ENCODE results near the gene IFFO2. TPM values are rescaled to one million over a fixed set of nuclear protein-coding genes. Genes with fewer than 3 reads are reported as not detected.

Gene IFFO2
- total RNA-seq, 1 donor from 2014 or later: 4.1 TPM

DNA sequence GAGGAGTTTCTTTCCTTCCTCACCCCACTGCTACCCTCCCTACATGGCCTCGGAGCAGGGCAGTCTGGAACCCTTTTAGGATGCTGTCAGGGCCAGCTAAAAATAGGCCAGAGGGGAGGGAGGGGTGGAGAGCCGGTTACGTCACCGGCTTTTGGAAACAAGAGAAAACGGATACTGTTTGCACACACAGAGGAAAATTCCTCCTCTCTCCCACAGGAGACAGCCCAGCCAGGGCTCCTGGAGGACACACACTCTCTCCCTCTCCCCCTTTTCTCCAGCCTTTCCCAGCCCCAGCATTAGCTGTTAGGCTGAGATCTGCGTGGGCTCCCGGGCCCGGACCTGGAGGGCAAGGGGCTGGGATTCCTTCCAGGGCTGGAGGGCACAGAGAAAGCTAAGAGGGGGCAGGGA lies 34.2 kb downstream of the IFFO2 start:
- ATAC-seq (peak; percentile 88), DNase-seq (ENCODE audit: low spot score) (peak; percentile 76)

DNA sequence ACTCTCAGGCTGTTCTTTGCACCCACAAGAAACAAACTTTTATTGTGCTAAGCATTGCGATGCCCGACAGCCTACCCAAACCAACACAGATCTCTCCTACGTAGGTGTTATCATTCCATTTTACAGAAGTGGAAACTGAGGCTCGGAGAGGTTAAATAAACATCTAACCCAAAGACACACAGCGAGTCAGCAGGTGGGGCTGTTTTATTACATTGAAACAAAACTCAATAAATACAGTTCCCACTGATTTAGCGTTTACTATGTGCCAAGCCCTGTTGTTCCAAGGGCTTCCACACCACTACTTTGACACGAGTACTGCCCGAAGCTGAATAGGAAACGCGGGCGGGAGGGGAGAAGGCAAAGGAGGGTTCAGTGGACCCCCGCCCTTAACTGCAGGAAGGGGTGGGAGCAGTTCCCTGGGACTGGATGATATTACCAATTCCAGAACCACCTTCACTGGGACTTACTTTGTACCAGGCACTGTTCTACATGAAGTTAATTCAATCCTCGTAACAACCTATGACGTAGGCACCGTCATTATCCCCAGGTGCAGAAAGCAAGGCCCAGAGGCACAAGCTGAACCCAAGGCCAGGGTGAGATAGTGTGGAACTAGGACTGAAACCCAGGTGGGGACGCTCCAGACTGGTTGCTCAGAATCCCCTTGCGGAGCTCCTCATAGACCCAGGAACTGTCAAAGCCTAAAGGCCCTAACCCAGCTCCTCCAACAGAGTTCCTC lies 34.8 kb downstream of the IFFO2 start:
- ATAC-seq (no peak), DNase-seq (ENCODE audit: low spot score) (no peak)

DNA sequence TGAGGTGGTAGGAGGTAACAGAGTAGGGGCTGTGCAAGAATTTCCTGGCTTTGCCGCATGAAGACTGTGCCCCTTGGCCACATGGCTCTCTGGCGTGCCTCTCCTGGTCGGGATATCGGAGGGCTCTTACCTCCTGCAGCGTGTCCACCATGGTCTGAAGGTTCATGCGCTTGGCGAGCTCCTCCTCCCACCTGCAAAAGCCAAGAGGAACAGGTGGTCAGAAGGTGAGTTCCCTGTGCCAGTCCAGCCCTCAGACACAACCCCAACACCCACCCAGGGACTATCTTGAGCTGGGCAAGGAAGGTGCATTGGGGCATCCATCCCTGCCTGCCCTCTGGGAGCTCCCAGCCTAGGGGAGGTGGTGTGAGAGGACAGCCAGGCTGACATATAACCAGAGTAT lies 35.5 kb downstream of the IFFO2 start:
- no peak for DNase-seq (ENCODE audit: low spot score)

DNA sequence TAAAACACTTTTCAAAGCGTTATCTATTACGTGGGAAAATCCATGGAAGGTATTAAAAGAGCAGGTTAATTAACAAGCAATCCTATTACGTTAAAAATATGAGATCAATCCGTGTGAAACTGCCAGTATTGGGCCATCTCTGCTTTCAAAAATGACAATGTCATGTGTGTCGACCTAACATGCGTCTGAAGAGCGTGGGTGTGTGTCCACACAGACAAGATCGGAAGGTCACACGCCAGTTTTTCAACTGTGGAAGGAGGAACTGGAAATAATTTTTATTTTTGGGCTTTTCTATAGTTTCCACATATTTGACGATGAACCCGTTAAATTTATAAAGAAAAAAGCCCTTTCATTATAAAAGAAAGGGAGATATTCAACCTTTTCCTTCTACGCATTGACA lies 36.5 kb downstream of the IFFO2 start:
- no peak for ATAC-seq
- DNase-seq (ENCODE audit: low spot score): no peak

More for the DNA sequence above, 35.5 kb downstream of the IFFO2 start:
- ATAC-seq: no peak

- ATAC-seq (no peak), DNase-seq (ENCODE audit: low spot score) (no peak)
These were observed 37.1 kb downstream of the IFFO2 start for GRCh38 chr1:18919197-18919905.

DNA sequence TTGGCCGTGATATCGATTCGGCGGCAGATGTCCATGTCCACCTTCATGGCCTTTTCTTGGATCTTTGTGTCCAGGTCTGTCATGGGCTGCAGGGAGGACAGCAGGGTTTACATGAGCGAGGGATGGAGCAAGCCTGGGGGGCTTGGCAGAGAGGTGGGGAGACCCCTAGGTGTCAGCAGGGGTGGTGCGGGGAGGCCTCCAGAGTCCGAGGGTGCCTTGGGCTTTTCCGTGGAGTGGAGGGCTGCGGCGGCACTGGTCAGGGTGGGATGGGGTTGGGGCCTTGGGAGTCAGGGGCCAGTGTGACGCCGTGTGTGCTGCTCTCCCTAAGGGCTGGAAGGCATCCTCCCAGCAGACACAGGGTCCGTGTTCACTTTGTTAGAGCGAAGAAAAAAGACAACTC lies 38.1 kb downstream of the IFFO2 start:
- DNase-seq (ENCODE audit: low spot score): no peak
- no peak for ATAC-seq

- ATAC-seq (no peak), DNase-seq (ENCODE audit: low spot score) (no peak)
These were observed 39.2 kb downstream of the IFFO2 start for GRCh38 chr1:18917071-18917799.

DNA sequence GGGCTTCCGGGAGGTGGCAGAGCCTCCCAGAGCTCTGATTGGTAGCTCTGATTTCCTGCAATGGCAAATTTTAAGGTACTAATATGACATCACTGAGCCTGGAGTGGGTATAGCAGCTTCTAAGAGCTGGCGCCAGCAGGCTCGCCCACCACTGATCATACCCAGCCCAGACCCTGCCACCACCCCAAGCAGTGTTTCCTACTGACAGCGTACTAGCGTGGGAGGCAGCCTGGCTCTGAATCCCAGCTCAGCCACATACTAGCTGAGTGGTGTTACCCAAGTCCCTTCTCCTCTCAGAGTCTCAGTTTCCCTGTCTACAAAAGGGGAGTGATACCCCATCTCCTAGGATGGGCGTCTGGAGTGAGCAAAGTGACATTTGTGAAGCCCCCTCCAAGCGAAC lies 41.1 kb downstream of the IFFO2 start:
- no peak for DNase-seq (ENCODE audit: low spot score)
- ATAC-seq: no peak

DNA sequence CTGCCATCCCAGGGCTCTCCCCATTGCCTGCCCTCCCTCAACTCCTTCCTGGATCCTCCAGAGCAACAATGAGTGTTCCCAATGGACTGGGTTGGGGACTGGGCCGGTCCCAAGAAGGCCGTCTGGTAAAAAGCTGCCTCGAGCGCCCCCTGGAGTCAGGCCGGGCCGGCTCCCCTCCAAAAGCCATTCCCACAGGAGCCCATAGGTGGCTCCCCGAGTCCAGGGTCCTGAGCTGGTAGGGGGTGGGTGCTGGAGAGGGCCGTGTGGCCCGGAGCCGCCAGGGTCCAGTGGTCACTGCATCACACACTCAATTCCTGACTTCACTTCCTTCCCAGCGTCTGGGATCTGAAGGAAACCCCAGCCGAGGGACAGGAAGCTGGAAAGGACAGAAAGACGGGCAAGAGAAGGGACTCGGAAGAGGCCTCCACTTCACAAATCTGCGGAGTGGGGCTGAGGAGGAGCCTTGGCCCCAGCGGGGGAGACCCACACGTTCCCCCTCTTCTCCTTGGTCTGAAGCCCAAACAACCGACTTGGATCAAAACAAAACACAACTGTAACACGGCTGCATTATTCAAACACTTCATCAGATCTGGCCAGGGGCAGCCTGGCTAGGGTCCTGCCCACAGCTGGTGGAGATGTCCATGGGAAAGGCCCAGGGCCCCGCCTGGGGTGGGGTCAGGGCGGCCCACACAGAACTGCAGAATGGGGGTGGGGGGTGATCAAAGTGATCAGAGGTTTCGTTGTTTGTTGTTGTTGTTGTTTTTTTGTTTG lies 43.2 kb downstream of the IFFO2 start:
- ATAC-seq (peak; percentile 96), DNase-seq (ENCODE audit: low spot score) (peak; percentile 84)

GRCh38 chr1:18912550-18912949 lies 43.9 kb downstream of the IFFO2 start:
- ATAC-seq: no peak
- no peak for DNase-seq (ENCODE audit: low spot score)

- ATAC-seq (no peak), DNase-seq (ENCODE audit: low spot score) (no peak)
These were observed 47.3 kb downstream of the IFFO2 start for GRCh38 chr1:18908911-18909771.

- ATAC-seq: no peak
- DNase-seq (ENCODE audit: low spot score): no peak
These were observed 48.3 kb downstream of the IFFO2 start for GRCh38 chr1:18907917-18908845.

DNA sequence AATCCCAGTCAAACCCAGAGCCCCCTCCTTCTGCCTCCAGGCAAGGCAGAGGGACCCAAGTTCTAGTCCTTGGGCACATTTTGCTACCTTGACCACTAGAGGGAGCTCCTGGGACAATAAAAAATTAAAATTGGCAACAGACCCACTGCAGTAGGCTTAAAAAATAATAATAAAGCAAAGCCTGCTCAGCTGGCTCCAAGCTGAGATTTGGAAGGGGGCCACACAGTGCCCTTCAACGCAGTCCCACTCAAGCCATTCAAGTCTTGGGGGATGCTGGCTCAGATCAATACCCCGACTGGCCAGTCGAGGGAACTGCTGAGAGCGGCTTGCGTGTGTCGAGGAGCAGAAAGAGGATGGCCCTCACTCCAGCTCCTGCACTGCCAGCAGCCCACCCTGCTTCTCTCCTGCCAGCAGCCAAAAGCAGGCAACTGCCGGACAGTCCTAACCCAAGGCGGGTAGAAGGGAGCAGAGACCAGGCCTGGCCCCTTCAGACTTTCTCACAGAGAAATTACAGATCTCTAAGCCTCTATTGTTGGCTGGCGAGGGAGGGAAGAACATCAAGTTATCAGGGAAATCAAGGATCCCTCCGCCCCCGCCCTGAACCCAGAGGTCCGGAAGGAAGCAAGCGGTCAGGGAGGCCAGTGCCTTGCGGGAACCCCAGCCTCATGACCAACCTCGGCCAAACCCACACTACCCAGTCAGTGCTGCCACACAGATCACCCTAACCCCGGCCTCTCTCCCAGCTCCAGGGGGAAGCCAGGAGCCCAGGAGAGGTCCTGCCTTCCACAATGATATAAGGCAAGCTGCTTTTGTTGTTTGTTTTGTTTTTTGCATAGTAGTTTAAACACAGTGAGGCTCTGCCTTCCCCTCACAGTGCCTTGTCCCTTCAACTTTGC lies 49.2 kb downstream of the IFFO2 start:
- DNase-seq (ENCODE audit: low spot score) (peak; percentile 58), ATAC-seq (peak; percentile 27)

- no peak for DNase-seq (ENCODE audit: low spot score)
- no peak for ATAC-seq
These were observed 53.2 kb downstream of the IFFO2 start for GRCh38 chr1:18903291-18903756.

DNA sequence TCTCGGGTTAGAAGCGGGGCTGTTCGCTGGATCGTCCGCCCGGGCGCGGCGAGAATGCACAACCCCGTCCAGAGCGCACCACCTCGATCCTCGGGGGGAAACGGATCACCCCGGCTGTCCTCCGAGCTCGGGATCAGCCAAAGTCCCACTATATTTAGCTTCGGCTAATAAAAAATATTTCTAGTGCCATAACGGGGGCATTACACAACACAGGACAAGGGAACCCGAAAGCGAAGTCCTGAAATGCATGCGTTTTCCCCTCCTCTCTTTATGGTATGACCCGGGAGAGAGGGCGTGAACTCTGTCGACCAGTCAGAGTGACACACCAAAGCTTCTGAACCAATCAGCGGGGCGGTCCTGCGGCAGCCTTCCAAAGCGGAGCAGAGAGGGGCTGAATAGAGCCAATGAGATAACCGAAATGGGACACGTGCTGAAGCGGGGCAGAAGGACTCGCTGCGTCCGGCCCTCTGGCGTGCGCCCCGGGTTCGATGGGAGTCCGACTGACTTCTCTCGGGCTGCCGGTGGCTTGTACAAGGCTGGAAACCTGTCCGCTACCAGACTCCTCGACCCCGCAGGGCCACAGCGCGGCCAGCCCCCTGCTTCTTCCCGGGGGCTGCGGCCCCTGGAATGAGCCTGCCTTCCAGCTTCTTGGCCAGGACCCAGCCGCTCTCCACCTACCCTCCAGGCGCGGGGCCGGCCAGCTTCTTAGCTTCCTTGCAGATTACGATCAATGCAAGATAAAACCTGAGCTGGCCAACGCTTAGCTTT lies 53.8 kb downstream of the IFFO2 start, which contains the start of gene ALDH4A1:
Gene ALDH4A1 (minus strand): TSS at position 33 of the 768 bp plus-strand sequence. CDS start 32 bp downstream, at position 1.
- ATAC-seq (peak; percentile 73), DNase-seq (ENCODE audit: low spot score) (peak; percentile 99)

DNA sequence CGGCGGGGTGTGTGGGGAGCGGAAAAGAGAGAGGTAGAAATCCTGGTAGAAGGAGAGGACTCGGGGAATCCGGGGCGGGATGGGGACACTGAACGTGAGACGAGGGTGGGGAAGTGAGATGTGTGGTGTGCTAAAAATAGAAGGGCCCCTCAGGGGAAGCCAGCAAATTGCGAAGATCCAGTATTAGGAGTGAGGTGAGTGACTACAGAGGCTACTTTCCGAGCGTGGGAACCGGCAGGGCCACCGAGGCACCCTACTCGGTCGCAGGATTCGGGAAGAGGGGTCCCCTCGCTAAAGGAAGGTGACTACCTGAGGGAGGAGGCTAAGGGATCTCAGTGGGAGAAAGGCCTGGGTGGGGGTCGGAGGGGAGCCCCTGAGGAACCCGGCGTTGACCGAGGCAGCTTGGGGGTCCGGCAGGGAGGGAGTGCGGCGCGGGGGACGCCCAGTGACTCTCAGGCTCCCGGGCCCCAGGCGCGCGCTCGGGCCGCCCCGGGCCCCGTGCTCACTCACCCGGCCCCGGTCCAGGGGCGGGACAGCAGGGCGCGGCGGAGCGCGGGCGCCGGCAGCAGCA lies 54.4 kb downstream of the IFFO2 start:
- ATAC-seq (no peak), DNase-seq (ENCODE audit: low spot score) (no peak)
